HuH-7 (cell line): ENCODE results near the gene FCRL3.
"Not testable (repeated sequence)": the region's sequence is repeated elsewhere in the genome, so short reads cannot be mapped to it uniquely, and the experiment has no call there.

Source experiments
- DNase-seq: peaks from one replicate; pipeline ENCODE4 v3.0.0; 2011; ENCODE audit warnings: low spot score

FCRL3 gene

DNA sequence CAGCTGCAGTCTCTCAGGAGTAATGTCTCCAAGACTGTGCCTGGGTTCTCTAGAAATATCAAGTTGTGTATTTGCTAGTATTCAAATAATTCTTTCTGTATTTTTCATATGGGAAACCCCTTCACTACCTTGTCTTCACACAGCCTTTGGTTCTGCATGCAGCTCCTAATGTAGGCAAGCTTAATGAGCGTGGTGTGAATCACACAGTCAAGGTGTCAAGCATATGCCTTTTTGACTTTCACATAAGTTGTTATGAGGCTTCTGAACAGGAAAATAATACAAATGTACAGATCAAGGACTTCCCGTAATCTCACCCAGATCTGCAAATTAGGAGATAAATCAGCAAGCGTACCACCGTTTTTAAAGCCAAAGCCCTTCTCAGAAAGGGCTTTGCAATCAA, at the start of gene FCRL3:
Gene FCRL3, minus strand, starts transcription at position 38 of the 400 bp plus-strand sequence. CDS start 280 bp downstream, outside the sequence.
- DNase-seq = no peak

- DNase-seq = no peak
These were observed 47.8 kb upstream of the FCRL3 start for GRCh38 chr1:157748262-157748817.

DNA sequence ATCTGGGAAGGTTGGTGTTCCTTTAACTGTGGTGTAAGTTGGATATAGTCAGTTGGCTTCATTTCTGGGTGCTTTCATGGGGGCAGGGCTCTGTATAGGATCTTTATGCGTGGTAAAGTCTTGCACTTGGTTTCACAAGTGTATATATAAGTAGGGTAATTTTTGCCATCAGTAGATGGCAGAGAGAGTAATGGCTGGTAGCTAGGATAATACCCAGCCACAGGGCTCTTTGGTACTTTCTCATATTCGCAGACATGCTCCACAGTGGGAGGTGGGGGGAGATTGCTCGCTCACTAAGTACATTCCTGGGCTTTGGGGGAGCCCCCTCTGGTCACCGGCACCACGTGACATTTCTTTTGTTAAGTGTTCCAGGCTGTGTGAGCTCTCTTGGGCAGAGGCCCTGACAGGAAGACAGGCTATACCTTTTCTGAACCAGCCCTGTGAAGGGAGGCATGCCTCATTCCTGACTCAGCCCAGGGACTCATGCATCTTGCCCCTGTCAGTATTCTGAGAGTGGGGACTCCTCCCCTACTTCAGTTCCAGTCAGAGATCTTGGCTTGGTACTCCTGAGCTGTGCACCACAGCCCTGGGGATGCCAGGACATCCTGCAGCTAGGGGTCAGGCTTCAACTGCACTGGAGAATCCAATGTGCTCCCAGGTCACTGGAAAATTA, 38.8 kb upstream of the FCRL3 start:
- no peak for DNase-seq

DNA sequence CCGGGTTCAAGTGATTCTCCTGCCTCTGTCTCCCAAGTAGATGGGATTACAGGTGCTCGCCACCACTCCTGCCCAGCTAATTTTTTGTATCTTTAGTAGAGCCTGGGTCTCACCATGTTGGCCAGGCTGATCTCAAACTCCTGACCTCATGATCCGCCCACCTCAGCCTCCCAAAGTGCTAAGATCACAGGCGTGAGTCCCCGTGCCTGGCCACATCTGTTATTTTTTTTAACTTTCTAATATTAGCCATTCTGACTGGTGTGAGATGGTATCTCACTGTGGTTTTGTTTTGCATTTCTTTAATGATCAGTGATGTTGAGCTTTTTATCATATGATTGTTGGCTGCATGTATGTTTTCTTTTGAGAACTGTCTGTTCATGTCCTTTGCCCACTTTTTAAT, 35.4 kb upstream of the FCRL3 start:
- not testable (repeated sequence) for DNase-seq

- no peak for DNase-seq
These were observed 33.8 kb upstream of the FCRL3 start for GRCh38 chr1:157734321-157734720.

DNA sequence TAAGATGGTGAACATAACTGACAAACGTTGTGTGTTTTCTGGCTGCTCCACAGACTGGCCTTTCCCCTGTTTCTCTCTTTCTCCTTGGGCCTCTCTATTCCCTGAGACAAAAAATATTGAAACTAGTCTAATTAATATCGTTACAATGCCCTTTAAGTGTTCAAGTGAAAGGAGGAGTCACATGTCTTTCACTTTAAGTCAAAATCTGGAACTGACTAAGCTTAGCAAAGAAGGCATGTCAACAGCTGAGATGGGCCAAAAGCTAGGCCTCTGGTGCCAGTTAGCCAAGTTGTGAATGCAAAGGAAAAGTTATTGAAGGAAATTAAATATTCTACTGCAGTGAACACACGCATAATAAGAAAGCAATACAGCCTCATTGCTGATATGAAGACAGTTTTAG, 32.2 kb upstream of the FCRL3 start:
- no peak for DNase-seq

DNA sequence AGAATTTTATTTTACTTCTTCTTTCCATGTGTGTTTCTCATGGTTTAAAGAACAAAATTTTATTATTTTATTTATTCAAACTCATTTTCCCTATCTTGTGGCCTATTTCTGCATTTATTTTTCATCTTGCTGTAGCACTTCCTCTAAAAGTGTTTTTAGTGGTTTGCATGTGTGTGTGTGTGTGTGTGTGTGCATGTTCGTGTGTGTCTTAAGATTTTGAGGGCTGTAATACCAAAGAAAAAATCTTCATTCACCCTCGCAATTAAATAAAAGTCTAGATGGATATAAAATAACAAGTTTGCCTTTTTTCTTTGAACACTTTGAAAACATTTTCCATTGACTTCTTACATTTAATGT, 24.6 kb upstream of the FCRL3 start:
- DNase-seq = no peak

DNA sequence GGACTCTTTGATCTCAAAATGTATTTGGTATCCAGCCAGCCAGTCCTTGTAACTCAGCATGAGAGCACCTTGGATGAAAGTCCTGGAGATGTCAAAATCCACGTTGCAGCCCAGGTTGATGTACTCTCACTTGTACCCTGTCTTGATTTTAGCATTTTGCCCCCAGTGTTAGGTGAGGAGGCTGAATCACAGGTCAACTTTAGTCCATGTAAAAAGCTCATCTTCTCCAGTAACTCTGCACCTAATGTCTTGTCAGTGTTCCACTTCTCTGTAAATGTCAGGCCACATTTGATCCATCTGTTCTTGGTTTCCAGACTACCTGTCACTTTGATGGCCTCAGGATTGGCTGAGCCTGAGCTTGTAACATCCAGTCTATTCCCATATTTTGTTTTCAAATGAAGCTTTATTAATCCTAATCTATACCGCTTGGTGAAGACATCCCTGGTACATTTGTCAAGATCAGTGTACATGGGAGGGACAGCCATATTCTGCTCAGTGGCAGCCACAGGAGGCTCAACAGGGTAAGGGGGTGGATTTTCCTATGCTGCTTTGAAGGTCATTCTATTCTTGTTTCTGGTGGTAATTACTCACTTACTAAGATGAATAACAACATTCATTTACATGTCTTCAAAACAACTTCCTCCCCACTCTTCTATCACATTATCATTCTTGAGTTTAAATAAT, 24.1 kb upstream of the FCRL3 start:
- no peak for DNase-seq

GRCh38 chr1:157723157-157723556, 22.6 kb upstream of the FCRL3 start:
- no peak for DNase-seq

GRCh38 chr1:157721985-157722384, 21.4 kb upstream of the FCRL3 start:
- no peak for DNase-seq

- DNase-seq = no peak
These were observed 15.2 kb upstream of the FCRL3 start for GRCh38 chr1:157715736-157716135.

DNA sequence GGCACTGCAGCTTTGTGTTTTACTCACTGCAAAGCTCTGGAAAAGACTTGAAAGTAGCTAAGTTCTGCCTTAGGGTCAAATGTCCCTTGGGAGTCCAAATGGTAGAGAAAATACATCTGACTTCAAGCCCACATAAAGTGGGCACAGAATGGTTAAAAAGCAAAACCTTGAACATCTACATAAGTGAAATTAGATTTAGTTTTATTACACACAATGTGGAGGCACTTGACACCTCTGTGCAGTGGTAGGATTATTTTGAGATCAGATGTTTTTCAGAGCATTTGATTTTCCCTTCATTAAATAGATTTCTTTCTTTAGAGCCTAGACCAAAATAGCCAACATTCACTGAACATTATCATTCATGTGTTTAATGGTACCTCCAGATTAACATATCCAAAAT, 11.2 kb upstream of the FCRL3 start:
- no peak for DNase-seq

GRCh38 chr1:157704878-157705277, 4.3 kb upstream of the FCRL3 start:
- no peak for DNase-seq

- no peak for DNase-seq
These were observed 3.4 kb upstream of the FCRL3 start for GRCh38 chr1:157703981-157704380.

GRCh38 chr1:157702308-157702825, 1.8 kb upstream of the FCRL3 start:
- no peak for DNase-seq

GRCh38 chr1:157700305-157700704, 264 bp downstream of the FCRL3 start:
- DNase-seq = no peak

GRCh38 chr1:157697781-157698569, 2.6 kb downstream of the FCRL3 start:
- DNase-seq = no peak

DNA sequence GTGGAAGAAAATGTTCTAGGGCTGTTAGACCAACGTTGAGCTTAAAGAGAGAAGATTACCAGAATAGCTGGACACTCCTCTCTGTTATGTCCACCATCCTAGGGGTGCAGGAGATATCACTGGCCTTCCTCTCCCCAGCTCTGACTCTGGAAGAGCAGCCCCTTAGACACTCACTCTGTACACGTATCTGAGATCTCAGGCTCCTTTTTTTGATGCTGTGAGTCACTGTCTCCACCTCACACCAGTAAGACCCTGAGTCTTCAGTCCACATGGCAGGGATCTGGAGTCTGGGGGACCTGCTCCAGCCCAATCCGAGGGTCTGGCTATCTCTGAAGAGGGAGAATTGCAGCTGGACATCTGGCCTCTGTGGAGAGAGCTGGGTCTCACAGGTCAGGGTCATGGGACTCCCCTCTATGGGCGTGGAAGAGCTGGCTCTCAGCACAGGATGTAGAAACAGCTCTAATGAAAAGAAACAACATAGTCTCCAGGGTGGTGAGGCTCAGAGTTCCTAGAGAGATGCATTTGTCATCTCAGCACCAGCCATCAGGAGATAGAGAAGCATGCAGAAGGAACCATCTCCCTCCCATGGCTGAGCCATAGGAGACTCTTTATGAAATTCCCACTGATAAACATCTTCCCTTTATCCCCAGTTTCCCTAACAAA, 3.5 kb downstream of the FCRL3 start:
- no peak for DNase-seq

GRCh38 chr1:157695417-157695816, 5.2 kb downstream of the FCRL3 start:
- no peak for DNase-seq

DNA sequence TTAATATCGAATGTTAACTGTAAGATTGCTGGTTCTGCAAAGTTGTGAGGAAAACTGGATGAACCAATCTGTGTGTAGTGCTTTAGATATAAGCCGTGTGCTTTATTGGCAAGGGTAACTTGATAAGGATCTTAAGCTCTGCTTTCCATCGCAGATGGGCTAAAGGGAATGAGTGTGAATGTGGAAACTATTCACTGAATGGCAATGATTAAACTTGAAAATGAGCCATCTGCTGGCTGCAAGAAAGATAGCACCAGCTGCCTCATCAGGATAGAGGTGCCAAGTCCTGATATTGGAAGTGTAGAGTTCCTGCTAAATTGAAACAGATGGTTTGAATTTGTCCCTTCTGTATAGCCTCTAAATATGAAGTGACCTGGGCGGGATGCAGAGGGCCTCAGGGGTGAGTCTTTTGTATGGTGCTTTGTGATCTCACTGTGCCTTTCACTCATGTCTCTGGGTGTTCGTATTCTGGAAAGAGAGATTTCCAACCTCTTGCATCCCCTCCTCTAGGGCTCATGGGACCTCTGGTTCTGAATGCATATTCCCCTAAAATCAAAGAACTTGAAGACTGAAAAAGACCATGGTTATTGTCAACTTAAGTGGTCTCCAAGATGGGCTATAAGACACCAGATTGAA, 9.2 kb downstream of the FCRL3 start:
- DNase-seq = peak; percentile 43

DNA sequence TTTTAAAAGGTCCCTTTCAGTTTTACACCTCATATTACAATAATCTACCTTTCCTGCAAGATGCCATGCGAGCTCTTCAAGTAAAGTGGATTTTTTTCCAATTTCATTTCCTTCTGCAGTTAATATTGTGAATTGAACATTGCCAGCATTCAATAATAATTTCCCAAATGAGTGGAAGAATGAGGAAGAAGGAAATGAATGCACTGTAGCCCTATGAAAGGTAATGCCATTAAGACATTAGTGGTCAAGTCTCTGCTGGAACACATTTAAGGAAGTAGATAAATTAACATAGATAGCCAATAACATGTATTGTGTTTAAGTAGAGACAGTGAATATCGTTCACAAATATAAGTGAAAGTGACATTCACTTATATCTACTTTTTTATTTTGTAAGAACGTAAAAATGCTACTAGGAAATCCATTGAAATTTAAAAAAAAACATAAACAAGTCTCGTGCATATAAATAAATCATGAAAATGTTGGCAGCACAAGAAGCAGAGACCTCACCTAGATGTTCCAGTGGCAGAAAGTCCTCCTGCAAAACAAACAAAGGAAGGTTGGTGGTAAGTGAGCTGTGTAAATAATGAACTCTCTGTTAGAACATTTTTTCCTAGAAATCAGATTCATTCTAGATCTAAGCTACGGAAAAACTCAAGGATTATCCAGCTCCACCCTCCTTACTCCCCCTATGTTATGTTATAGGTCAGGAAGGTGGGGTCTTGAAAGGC, 17.7 kb downstream of the FCRL3 start:
- no peak for DNase-seq
